Pancreas (tissue), 10 donors: Measurements from ENCODE around the gene DPM3. TPM values are rescaled to one million over a fixed set of nuclear protein-coding genes. Genes with fewer than 3 reads are reported as not detected.

Experiments
- ATAC-seq, 4 donors: fragments of 200-7000 bp; cut with Tn5 transposase; one replicate each; pipeline versions ENCODE4 v1.8.0 to v1.9.1; 2020; ENCODE audit warnings: mild to moderate bottlenecking in 4 of 4, moderate library complexity in 4 of 4
- DNase-seq, 6 donors: peaks; one replicate each; pipeline ENCODE4 v3.0.0-alpha.2; 2020
- FAIRE-seq: peaks from 2 replicates; lab custom pipeline; 2012; peaks lifted over from hg19 to GRCh38; lab: Jason Lieb, UNC
- H3K27ac ChIP-seq, 4 donors: fragments of 200-600 bp; sonication (generic); 1 replicate in 3 of 4; 2 replicates in 1 of 4; pipeline versions ENCODE4 v1.5.0 to v1.8.0; 2020
- H3K27me3 ChIP-seq, 4 donors: fragments of 200-600 bp; one replicate each; pipeline ENCODE4 v1.8.0; 2021
- H3K36me3 ChIP-seq, 3 donors: fragments of 200-600 bp; sonication (generic) in 1 of 3; one replicate each; pipeline versions ENCODE4 v1.5.0 to v1.8.0; 2020 to 2021
- H3K4me1 ChIP-seq, 3 donors: fragments of 200-600 bp; one replicate each; pipeline ENCODE4 v1.8.0; 2021
- H3K4me3 ChIP-seq, 4 donors: fragments of 200-600 bp; sonication (generic) in 2 of 4; one replicate each; pipeline versions ENCODE4 v1.5.0 to v1.8.0; 2020 to 2021
- H3K9me3 ChIP-seq, 4 donors: fragments of 200-600 bp; one replicate each; pipeline ENCODE4 v1.8.0; 2021
- WGBS, 2 donors: extraction: QIAGEN DNeasy Blood & Tissue Kit; methylation state at CpG; one replicate each; pipeline ENCODE4 v1.1.7; 2013; 5-methylcytosine and 5-hydroxymethylcytosine counted together
- intact Hi-C, 3 donors: fragments of 100-400 bp; cut with DNase I; formaldehyde crosslinking; loops; one replicate each; pipeline versions ENCODE4 v1.11.1 to v1.14.2; 2022
- polyA plus RNA-seq, 2 donors: library from polyadenylated mRNA; stranded (reverse); fragments of 200-250 nt; gene quantifications; one replicate each; pipeline ENCODE4 v1.2.3, GENCODE V29; 2013
- total RNA-seq, 6 donors: library from RNA; stranded (reverse); fragmentation: NEBNext Ultra II Directional in 4 of 6; extraction: Animal tissue kit (Norgen Biotek cat#: 25700) in 4 of 6; gene quantifications; one replicate each; pipeline versions ENCODE4 v1.2.1 to v1.2.4, GENCODE V29; 2021 to 2023
- TF ChIP-seq, protein P1 (sequence below), 4 donors: fragments of 200-600 bp; sonication (generic) in 3 of 4; IDR thresholded peaks; one replicate each; pipeline versions ENCODE4 v1.5.0 to v1.8.0; 2021; ENCODE audit warnings: antibody characterized with exemption in 4 of 4
- donor health status: healthy with polysubstance abuse.
- donor health status: DM: no; HTN: no; CAD: no; lungs with moderate emphysema.
- donor health status: DM: no; HTN: no; CAD: no.
- donor health status: control.
- donor health status: control.
- donor health status: Bipolar disorder and iron deficiency.
- donor health status: DM: yes; HTN: yes; CAD: no.
- donor health status: DM: no; HTN: no; CAD: no.
- donor health status: DM: no; HTN: no; CAD: no.
- donor health status: DM: yes; HTN: yes; CAD: no.

Gene DPM3
- total and polyA plus RNA-seq, 8 donors: 39.4 to 227 (median 43.5) TPM

GRCh38 chr1:155186067-155186793 lies 45.9 kb upstream of the DPM3 start:
- Histone ChIP-seq H3K36me3 (no peaks in the 10 kb centered on the region), H3K9me3 (no peaks in the 10 kb centered on the region), H3K27me3 (no peaks in the 10 kb centered on the region), H3K4me3 (peak overlapping the region in 1 of 4 donors; percentile 11), H3K4me1 (peaks cover 28 to 34% (median 31%) of the 10 kb centered on the region in 3 donors), H3K27ac (peak overlapping the region; percentile 77 to 88 (median 84))
- intact Hi-C loops: no loop called here
- 18 to 30% methylated on average over 8 of the region's 8 CpGs for WGBS, 2 donors
- peak; percentile 9 to 47 (median 32) for ATAC-seq
- peak in 2 of 6 donors; percentile 35 to 57 for DNase-seq
- no peak for FAIRE-seq
- TF ChIP-seq, protein P1, sequence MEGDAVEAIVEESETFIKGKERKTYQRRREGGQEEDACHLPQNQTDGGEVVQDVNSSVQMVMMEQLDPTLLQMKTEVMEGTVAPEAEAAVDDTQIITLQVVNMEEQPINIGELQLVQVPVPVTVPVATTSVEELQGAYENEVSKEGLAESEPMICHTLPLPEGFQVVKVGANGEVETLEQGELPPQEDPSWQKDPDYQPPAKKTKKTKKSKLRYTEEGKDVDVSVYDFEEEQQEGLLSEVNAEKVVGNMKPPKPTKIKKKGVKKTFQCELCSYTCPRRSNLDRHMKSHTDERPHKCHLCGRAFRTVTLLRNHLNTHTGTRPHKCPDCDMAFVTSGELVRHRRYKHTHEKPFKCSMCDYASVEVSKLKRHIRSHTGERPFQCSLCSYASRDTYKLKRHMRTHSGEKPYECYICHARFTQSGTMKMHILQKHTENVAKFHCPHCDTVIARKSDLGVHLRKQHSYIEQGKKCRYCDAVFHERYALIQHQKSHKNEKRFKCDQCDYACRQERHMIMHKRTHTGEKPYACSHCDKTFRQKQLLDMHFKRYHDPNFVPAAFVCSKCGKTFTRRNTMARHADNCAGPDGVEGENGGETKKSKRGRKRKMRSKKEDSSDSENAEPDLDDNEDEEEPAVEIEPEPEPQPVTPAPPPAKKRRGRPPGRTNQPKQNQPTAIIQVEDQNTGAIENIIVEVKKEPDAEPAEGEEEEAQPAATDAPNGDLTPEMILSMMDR (IDR thresholded peaks at IDR 0.05): no peak

DNA sequence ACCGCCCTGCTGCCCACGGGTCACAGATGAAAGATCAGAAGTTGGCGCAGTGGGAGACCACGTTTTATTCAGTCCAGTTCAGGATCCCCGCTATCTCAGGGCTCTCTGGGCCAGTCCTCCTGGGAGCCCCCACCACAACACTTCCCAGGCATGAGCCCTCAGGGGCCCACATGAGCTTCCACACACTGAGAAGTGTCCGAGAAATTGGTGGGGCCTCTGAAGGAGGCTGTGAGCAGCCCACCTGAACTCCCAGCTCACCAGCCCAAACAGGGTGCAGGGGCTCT lies 45.4 kb upstream of the DPM3 start:
- Histone ChIP-seq H3K9me3 (no peaks in the 10 kb centered on the region), H3K27me3 (no peaks in the 10 kb centered on the region), H3K27ac (peak overlapping the region; percentile 77 to 88 (median 84)), H3K36me3 (no peaks in the 10 kb centered on the region), H3K4me3 (no peak overlapping the region), H3K4me1 (peaks cover 28 to 34% (median 31%) of the 10 kb centered on the region in 3 donors)
- TF ChIP-seq, protein P1 (IDR thresholded peaks at IDR 0.05): no peak
- WGBS, 2 donors: 34 to 36% methylated on average over 6 of the region's 6 CpGs
- DNase-seq (peak in 5 of 6 donors; percentile 18 to 60 (median 51)), FAIRE-seq (no peak), ATAC-seq (peak in 1 of 4 donors; percentile 0)
- intact Hi-C loops: no loop called here

DNA sequence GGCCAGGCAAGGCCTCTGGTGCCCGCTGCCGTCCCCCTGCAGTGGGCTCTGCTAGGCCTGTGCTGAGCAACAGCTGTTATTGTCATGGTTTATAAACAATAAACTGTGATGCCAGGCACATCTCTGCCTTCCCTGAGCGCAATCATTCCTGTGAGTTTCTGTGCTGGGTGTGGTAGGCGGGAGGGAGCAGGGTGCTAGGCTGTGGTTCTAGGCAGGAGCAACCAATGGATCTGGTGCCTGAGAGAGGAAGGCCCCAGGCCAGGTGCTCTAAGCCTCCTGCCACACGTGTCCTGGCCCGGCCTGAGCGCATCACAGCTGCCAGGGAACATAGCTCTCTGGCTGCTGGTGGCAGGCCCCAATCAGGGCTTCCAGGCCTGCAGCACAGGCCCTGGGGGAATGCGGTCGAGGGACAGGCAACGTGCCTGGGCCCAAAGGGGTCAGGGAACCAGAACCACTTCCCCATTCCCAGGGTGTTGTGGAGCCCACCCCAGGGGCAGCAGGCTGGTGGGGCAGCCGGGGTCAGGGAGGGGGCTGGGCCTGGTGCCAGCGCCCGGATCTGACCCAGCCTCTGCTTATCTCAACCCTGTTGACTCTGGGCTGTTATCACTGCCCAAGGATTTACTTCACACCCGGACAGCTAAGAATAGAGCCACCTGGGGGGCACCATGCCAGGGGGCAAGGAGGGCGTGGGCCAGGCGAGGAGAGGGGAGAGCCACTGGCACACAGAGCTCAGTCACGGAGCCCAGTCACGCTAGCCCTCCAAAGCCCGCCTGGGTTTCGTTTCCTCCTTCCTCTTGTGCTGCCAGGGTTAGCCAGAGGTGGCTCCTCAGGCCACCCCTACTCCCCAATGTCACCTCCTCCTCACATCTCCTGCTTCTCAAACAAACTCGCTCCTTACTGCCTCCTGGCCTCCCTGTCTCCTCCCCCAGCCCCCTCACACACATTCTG lies 44.8 kb upstream of the DPM3 start:
- Histone ChIP-seq H3K27me3 (no peaks in the 10 kb centered on the region), H3K4me1 (peaks cover 28 to 34% (median 31%) of the 10 kb centered on the region in 3 donors), H3K36me3 (no peaks in the 10 kb centered on the region), H3K27ac (peak overlapping the region; percentile 77 to 88 (median 84)), H3K4me3 (no peak overlapping the region), H3K9me3 (no peaks in the 10 kb centered on the region)
- ATAC-seq (peak; percentile 71 to 84 (median 78)), DNase-seq (peak; percentile 80 to 95 (median 88)), FAIRE-seq (no peak)
- intact Hi-C loops: no loop called here
- TF ChIP-seq, protein P1 (IDR thresholded peaks at IDR 0.05): no peak
- WGBS, 2 donors: 22 to 25% methylated on average over 21 of the region's 21 CpGs

DNA sequence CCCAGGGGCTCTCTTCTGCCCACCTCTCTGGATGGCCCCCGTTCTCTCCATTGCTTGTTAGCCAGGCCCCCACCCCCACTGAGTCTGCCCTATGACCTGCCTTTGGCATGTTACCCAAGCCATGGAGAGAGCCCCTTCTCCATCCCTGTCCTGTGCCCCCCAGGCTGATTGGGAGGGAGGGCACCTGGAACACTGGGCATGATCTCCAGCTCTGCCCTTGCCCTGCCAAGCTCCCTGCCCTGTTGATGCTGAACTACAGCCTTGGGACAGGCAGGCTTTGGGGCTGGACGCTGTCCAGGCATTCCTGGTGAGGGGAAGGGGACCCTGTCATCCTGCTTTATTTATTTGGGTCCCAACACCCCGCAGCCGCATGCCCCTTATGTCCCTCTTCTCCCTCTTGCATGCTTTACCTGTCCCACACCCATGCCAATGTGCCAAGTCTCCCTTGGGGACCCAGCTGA lies 44.0 kb upstream of the DPM3 start:
- 65 to 71% methylated on average over 4 of the region's 4 CpGs for whole genome bisulfite sequencing, 2 donors
- intact Hi-C loops: no loop called here
- FAIRE-seq: no peak

More for the DNA sequence above, 44.0 kb upstream of the DPM3 start:
- H3K4me1 ChIP-seq: peaks cover 28 to 34% (median 31%) of the 10 kb centered on the region in 3 donors
- H3K27me3 ChIP-seq: no peaks in the 10 kb centered on the region
- H3K36me3 ChIP-seq: no peaks in the 10 kb centered on the region
- H3K4me3 ChIP-seq: no peak overlapping the region
- TF ChIP-seq, protein P1 (IDR thresholded peaks at IDR 0.05): no peak
- no peak for ATAC-seq
- DNase-seq: peak in 4 of 6 donors; percentile 28 to 72 (median 48)
- H3K9me3 ChIP-seq: no peaks in the 10 kb centered on the region
- peak overlapping the region; percentile 77 to 88 (median 84) for H3K27ac ChIP-seq
